Measurements from ENCODE around the gene FRS3. TPM values are rescaled to one million over a fixed set of nuclear protein-coding genes. Genes with fewer than 3 reads are reported as not detected.

The FRS3 gene
- total and polyA plus RNA-seq, 2 experiments from 2014 or later: 1.3 to 3.3 TPM

DNA sequence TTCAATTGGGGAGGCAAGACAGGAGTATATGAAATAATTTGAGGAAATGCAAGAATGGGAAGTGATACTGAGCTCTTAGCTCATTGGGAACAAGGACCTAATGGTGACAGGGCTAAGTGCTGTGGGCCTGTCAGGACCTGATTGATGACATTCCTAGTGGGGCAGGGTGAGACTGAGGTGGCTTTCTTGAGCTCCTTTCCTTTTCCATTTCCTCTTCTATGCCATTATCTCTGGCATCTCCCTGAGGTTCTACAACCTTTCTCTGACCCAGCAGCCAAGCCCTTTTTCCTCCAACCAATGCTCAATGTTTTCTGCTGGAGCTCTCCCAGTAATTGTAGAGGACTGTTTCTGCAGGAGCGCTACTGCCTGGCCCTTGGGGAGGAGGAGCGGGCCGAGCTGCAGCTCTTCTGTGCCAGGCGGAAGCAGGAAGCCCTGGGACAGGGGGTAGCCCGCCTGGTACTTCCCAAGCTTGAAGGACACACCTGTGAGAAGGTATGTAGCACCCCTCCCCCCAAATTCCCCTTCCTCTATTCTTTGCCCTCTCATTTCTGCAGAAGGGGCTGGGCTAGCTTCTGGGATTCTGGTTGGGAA, 5.0 kb upstream of the FRS3 start:
- peaks cover 23% of the 10 kb centered on the region for H3K4me1 Mint-ChIP-seq
- Histone ChIP-seq H3K9me2 (ENCODE audit: insufficient read depth) (no peaks in the 10 kb centered on the region), H3K4me2 (peak overlapping the region; percentile 62; the same call in 1 of the 2 replicates), H3K79me2 (replicated peaks; ENCODE audit: insufficient read depth) (peaks cover 21% of the 10 kb centered on the region), H3K4me3 (peak overlapping the region; percentile 21; the same call in 1 of the 2 replicates), H3F3A (replicated peaks; ENCODE audit: low read depth) (peaks cover 8% of the 10 kb centered on the region; the same call in 1 of the 2 replicates), H3K36me3 (ENCODE audit: insufficient read depth) (peaks cover 7% of the 10 kb centered on the region; the same call in 1 of the 2 replicates), H3K27me3 (ENCODE audit: insufficient read depth) (peaks cover 54% of the 10 kb centered on the region), H3K27ac (ENCODE audit: low read depth) (no peak overlapping the region), H4K20me1 (replicated peaks; ENCODE audit: insufficient read depth) (no peaks in the 10 kb centered on the region; the same call in 1 of the 2 replicates), H3K4me1 (ENCODE audit: insufficient read depth) (peaks cover 22% of the 10 kb centered on the region), H2AFZ (no peak overlapping the region)
- peaks cover 15% of the 10 kb centered on the region for H3K36me3 Mint-ChIP-seq (ENCODE audit: low read depth)
- ATAC-seq: no peak
- peaks cover 7% of the 10 kb centered on the region; the same call in 2 of the 3 replicates for H3K9me3 Mint-ChIP-seq
- no peak overlapping the region for H3K27ac Mint-ChIP-seq
- TF ChIP-seq NANOG (IDR thresholded peaks at IDR 0.05; ENCODE audit: borderline replicate concordance) (no peak), EZH2 (IDR thresholded peaks at IDR 0.05; ENCODE audit: low read depth, unreplicated experiment) (no peak), POLR2AphosphoS5 (IDR thresholded peaks at IDR 0.05; ENCODE audit: low read depth) (no peak), ZNF331 (CRISPR knock-in tag; IDR thresholded peaks at IDR 0.05; ENCODE audit: low read depth) (no peak), STAT1 (IDR thresholded peaks at IDR 0.05; ENCODE audit: unreplicated experiment) (no peak), JUNB (IDR thresholded peaks at IDR 0.05; ENCODE audit: unreplicated experiment) (no peak), ETS1 (IDR thresholded peaks at IDR 0.05) (no peak), EZH2phosphoT487 (IDR thresholded peaks at IDR 0.05; ENCODE audit: unreplicated experiment) (no peak)
- TF ChIP-seq, protein P1, sequence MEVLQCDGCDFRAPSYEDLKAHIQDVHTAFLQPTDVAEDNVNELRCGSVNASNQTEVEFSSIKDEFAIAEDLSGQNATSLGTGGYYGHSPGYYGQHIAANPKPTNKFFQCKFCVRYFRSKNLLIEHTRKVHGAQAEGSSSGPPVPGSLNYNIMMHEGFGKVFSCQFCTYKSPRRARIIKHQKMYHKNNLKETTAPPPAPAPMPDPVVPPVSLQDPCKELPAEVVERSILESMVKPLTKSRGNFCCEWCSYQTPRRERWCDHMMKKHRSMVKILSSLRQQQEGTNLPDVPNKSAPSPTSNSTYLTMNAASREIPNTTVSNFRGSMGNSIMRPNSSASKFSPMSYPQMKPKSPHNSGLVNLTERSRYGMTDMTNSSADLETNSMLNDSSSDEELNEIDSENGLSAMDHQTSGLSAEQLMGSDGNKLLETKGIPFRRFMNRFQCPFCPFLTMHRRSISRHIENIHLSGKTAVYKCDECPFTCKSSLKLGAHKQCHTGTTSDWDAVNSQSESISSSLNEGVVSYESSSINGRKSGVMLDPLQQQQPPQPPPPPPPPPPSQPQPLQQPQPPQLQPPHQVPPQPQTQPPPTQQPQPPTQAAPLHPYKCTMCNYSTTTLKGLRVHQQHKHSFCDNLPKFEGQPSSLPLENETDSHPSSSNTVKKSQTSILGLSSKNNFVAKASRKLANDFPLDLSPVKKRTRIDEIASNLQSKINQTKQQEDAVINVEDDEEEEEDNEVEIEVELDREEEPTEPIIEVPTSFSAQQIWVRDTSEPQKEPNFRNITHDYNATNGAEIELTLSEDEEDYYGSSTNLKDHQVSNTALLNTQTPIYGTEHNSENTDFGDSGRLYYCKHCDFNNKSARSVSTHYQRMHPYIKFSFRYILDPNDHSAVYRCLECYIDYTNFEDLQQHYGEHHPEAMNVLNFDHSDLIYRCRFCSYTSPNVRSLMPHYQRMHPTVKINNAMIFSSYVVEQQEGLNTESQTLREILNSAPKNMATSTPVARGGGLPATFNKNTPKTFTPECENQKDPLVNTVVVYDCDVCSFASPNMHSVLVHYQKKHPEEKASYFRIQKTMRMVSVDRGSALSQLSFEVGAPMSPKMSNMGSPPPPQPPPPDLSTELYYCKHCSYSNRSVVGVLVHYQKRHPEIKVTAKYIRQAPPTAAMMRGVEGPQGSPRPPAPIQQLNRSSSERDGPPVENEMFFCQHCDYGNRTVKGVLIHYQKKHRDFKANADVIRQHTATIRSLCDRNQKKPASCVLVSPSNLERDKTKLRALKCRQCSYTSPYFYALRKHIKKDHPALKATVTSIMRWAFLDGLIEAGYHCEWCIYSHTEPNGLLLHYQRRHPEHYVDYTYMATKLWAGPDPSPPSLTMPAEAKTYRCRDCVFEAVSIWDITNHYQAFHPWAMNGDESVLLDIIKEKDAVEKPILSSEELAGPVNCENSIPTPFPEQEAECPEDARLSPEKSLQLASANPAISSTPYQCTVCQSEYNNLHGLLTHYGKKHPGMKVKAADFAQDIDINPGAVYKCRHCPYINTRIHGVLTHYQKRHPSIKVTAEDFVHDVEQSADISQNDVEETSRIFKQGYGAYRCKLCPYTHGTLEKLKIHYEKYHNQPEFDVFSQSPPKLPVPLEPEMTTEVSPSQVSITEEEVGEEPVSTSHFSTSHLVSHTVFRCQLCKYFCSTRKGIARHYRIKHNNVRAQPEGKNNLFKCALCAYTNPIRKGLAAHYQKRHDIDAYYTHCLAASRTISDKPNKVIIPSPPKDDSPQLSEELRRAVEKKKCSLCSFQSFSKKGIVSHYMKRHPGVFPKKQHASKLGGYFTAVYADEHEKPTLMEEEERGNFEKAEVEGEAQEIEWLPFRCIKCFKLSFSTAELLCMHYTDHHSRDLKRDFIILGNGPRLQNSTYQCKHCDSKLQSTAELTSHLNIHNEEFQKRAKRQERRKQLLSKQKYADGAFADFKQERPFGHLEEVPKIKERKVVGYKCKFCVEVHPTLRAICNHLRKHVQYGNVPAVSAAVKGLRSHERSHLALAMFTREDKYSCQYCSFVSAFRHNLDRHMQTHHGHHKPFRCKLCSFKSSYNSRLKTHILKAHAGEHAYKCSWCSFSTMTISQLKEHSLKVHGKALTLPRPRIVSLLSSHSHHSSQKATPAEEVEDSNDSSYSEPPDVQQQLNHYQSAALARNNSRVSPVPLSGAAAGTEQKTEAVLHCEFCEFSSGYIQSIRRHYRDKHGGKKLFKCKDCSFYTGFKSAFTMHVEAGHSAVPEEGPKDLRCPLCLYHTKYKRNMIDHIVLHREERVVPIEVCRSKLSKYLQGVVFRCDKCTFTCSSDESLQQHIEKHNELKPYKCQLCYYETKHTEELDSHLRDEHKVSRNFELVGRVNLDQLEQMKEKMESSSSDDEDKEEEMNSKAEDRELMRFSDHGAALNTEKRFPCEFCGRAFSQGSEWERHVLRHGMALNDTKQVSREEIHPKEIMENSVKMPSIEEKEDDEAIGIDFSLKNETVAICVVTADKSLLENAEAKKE (CRISPR knock-in tag; IDR thresholded peaks at IDR 0.05): no peak
- TF ChIP-seq, protein P2, sequence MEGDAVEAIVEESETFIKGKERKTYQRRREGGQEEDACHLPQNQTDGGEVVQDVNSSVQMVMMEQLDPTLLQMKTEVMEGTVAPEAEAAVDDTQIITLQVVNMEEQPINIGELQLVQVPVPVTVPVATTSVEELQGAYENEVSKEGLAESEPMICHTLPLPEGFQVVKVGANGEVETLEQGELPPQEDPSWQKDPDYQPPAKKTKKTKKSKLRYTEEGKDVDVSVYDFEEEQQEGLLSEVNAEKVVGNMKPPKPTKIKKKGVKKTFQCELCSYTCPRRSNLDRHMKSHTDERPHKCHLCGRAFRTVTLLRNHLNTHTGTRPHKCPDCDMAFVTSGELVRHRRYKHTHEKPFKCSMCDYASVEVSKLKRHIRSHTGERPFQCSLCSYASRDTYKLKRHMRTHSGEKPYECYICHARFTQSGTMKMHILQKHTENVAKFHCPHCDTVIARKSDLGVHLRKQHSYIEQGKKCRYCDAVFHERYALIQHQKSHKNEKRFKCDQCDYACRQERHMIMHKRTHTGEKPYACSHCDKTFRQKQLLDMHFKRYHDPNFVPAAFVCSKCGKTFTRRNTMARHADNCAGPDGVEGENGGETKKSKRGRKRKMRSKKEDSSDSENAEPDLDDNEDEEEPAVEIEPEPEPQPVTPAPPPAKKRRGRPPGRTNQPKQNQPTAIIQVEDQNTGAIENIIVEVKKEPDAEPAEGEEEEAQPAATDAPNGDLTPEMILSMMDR (conservative IDR thresholded peaks at IDR 0.05; ENCODE audit: low read depth in 2 of 2): no peak
- TF ChIP-seq, protein P3, sequence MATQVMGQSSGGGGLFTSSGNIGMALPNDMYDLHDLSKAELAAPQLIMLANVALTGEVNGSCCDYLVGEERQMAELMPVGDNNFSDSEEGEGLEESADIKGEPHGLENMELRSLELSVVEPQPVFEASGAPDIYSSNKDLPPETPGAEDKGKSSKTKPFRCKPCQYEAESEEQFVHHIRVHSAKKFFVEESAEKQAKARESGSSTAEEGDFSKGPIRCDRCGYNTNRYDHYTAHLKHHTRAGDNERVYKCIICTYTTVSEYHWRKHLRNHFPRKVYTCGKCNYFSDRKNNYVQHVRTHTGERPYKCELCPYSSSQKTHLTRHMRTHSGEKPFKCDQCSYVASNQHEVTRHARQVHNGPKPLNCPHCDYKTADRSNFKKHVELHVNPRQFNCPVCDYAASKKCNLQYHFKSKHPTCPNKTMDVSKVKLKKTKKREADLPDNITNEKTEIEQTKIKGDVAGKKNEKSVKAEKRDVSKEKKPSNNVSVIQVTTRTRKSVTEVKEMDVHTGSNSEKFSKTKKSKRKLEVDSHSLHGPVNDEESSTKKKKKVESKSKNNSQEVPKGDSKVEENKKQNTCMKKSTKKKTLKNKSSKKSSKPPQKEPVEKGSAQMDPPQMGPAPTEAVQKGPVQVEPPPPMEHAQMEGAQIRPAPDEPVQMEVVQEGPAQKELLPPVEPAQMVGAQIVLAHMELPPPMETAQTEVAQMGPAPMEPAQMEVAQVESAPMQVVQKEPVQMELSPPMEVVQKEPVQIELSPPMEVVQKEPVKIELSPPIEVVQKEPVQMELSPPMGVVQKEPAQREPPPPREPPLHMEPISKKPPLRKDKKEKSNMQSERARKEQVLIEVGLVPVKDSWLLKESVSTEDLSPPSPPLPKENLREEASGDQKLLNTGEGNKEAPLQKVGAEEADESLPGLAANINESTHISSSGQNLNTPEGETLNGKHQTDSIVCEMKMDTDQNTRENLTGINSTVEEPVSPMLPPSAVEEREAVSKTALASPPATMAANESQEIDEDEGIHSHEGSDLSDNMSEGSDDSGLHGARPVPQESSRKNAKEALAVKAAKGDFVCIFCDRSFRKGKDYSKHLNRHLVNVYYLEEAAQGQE (IDR thresholded peaks at IDR 0.05; ENCODE audit: unreplicated experiment): no peak
- H3K27me3 Mint-ChIP-seq (ENCODE audit: insufficient read depth, low read depth, poor library complexity): peaks cover 58% of the 10 kb centered on the region
- DNase-seq (ENCODE audit: low spot score): peak; percentile 57
- H3K4me3 Mint-ChIP-seq: peak overlapping the region; percentile 94

All from GM23338 (cell line).